ENCODE measurements around the gene TAS2R3.
"Not testable (repeated sequence)": the region's sequence is repeated elsewhere in the genome, so short reads cannot be mapped to it uniquely, and the experiment has no call there.

DNA sequence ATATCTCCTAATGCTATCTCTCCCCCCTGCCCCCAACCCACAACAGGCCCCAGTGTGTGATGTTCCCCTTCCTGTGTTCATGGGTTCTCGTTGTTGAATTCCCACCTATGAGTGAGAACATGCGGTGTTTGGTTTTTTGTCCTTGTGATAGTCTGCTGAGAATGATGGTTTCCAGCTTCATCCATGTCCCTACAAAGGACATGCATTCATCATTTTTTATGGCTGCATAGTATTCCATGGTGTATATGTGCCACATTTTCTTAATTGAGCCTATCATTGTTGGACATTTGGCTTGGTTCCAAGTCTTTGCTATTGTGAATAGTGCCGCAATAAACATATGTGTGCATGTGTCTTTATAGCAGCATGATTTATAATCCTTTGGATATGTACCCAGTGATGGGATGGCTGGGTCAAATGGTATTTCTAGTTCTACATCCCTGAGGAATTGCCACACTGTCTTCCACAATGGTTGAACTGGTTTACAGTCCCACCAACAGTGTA lies 6.2 kb downstream of the TAS2R3 start:
- TF ChIP-seq, protein P1, sequence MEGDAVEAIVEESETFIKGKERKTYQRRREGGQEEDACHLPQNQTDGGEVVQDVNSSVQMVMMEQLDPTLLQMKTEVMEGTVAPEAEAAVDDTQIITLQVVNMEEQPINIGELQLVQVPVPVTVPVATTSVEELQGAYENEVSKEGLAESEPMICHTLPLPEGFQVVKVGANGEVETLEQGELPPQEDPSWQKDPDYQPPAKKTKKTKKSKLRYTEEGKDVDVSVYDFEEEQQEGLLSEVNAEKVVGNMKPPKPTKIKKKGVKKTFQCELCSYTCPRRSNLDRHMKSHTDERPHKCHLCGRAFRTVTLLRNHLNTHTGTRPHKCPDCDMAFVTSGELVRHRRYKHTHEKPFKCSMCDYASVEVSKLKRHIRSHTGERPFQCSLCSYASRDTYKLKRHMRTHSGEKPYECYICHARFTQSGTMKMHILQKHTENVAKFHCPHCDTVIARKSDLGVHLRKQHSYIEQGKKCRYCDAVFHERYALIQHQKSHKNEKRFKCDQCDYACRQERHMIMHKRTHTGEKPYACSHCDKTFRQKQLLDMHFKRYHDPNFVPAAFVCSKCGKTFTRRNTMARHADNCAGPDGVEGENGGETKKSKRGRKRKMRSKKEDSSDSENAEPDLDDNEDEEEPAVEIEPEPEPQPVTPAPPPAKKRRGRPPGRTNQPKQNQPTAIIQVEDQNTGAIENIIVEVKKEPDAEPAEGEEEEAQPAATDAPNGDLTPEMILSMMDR (IDR thresholded peaks at IDR 0.05): not testable (repeated sequence)
- not testable (repeated sequence) for TF ChIP-seq POLR2A (IDR thresholded peaks at IDR 0.05)
